Amniotic epithelial cell (primary cell): ENCODE measurements around the gene CFAP300.

Experiments used
- DNase-seq: peaks from one replicate; pipeline ENCODE4 v3.0.0-alpha.2; 2010; ENCODE audit warnings: low read depth

The CFAP300 gene

DNA sequence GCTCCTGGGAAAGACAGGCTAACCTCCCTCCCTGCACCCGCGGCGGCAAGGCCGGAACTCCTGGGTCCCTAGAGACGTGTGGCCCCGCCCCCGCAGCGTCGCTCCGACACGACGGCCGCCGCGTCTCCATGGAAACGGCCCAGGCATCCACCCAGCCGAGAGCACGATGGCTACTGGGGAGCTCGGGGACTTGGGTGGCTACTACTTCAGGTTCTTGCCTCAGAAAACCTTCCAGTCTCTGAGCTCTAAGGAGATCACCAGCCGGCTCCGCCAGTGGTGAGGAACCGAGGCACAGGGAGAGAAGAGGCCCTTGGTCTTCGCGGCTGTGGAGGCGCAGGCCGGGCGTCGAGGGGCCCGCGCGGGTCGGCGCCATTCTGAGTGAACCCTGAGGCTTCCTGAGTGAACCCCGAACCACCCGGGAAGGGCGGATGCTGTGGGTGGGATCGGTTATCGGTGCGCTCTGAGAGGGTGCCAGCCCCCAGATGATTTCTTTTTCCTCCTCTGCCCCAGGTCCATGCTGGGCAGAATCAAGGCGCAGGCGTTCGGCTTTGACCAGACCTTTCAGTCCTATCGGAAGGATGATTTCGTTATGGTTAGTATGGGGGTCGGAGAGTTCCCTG lies at the start of gene CFAP300:
TSS of gene CFAP300 (plus strand) at position 133 of the 620 bp plus-strand sequence. CDS start at position 167, 34 bp downstream.
- peak; percentile 50 for DNase-seq

DNA sequence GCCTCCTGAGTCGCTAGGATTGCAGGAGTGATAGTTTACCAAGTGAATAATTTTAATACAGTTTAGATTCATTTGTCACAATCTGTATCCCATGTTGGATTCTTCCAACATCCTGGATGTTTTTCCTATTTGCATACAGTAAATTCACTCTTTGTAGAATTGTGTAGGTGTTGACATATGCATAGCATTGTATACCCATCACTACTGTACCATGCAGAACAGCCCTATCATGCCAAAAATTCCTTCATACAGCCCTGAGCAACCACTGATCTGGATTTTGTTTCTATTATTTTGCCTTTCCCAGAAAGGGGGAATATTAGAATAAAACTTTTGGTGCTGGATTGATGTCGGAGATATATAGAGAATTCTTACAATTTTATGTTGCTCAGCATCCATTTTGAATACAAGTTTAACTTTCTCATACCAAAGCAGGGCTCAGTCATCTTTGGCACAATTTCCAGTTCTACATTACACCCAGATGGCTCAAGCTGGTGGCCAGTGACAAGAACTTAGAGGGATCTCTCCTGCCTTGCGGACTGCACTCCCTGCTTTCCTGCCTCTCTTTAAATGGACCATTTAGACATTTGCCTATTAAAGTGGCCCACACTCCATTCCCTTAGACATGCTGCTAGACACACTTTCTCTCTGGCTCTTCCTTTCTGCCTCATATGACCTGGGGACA lies 45.4 kb upstream of the CFAP300 start:
- no peak for DNase-seq

DNA sequence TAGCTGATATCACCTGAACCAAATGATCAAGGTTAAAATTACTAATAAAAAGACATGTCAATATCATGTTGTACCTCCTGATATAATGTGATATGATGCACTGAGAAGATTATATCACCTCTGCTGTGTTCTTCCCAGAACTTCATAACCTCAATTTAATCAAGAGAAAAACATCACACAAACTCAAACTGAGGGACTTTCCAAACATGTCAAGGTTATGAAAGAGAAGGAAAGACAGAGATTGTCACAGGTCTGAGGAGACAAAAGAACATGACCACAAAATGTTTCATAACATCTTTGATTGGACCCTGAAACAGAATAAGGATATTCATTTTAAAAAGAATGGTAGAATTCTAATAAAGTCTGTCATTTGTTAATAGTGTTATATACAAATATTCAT lies 43.0 kb upstream of the CFAP300 start:
- DNase-seq = no peak

DNA sequence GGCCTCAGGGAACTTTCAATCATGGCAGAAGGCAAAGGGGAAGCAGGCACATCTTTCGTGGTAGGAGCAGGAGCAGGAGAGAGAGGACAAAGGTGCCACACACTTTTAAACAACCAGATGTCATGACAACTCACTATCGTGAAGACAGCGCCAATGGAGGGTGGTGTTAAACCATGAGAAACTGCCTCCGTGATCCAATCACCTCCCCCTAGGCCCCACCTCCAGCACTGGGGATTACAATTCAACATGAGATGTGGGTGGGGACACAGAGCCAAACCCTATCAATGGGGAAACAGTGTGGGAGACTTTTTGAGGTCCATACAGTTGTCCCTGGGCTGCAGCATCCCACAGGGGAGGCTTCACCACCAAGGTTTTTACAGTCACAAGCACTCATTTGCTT lies 41.9 kb upstream of the CFAP300 start:
- no peak for DNase-seq

DNA sequence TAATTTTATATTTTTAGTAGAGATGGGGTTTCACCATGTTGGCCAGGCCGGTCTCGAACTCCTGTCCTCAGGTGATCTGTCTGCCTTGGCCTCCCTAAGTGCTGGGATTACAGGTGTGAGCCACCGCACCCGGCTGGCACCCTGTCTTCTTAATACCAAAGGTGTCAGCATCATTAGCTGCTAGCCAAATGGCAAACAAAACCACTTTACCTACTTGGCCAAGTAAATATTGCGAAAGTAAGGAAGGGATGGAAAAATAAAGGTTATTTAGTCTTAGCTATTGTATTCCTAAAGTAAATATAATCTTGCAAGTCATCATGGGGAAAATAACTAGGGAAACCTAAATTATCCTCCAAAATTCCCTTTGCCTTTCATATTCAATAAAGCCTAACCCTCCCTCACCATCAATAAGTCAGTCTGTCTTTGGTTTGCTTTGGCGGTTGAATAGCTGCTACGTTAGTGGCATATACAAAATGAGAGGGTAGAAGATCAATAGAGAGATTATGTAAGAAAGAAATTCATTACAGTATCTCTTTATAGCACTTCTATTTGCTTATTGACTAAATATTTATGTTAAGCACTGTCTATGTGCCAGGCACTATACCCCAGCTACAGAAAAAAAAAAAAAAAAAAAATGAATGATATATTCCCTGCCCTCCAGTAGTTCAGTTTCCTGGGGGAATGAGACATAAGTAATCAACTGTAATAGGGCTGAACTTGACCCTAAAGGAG lies 40.2 kb upstream of the CFAP300 start:
- DNase-seq = no peak

DNA sequence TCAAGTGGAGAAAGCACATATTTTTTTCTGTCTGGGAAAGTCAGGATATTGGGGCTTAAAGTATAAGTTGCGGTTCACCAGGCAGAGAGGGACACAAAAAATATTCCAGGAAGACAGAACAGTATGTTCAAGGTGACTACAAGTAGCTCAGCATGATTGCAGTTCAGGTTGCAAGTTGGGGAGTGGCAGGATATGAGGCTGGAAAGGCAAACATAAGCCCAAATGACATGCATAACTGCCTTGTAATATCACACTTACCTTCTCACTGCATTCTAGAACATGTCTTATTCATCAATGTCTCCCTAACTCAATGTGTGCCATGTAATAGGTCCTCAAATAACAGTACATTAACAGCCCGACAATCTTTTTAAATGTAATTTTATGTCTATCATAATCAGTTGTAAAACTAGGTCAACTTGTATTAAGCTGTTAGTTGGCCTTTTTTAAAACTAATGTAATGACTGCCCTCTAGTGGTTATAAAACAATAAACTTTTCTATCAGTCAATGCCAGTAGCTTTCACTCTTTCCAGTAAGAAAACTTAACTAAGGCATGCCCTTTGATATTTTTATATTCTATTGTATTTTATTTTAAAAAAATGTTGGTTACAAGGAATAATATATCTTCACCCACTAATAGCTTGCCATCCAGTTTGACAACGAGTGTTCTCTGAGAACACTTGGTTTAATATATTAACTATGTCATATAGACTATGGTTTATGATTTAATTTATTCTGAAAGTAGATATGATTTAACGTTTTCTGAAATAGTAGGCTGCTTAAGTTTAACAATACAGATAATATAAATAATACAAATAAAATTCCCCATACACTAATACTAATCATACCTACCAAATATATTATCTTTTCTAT lies 39.4 kb upstream of the CFAP300 start:
- peak; percentile 58 for DNase-seq

DNA sequence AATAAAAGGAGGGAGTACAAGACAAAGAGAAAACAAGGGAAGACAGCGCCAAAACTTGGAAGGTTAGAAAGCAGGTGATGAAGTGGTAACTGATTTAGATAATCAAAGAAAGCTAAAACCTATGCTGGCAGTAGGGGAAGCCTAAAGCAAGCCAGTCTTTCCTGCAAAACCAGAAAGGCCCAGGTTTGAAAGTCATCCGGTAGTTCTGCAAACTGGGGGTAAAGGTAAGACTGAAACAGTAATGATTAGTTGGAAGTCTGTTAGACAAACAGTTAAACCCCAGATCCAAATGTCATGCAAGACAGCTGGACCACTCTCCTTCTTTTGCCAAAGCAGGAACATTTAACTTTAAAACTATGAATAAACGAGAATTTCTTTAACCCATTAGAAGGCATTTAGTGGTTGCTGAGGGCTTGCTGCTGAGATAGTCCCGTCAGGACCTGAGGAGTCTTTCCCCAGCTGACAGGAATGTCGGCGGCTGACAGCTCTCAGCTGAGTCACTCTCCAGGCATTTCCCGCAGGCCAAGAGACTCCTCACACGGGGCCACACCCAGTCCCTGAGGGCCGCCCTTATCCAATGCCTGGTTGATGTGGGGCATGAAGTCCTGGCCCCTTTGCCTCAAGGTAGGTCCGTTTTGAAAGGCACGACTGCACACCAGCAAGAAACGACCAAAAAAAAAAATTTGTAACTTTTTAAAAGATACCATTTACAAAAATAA lies 36.3 kb upstream of the CFAP300 start:
- DNase-seq = peak; percentile 78

DNA sequence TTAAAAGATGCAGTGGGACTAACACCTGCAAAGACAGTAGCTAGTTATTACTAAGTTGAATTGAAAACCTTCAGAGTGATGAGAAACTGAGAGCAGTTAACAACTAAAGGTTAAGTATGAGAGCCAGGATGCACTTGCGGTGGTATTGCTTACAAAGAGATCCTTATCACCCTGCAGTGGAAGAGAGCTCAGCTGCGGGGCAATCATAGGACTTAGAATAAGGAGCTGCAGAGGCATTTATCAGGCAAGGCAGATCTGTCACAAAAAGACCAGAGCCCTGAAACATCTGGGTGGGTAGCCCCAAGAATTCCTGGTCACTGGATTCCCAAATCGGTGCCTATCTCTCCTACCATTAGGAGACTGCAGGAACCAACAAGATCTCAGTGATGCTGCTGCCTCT lies 34.3 kb upstream of the CFAP300 start:
- peak; percentile 14 for DNase-seq

DNA sequence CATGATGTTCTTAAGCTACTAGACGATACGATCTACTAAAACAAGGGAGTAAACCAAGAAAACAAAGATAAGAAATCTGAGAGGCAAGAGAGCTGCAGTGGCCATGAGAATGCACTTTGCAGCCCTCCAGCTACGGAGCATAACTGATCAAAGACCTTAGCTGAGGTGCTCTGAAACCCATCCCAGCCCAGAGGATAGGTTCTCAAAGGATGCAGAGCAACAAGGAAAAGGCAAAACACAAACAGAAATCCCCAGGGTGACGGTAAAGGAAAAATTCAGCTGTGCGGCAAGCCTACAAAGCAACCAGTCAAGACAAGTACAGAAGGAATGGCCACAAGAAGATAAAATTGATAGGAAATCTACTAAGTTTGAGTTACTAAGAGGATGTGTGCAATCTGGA lies 32.5 kb upstream of the CFAP300 start:
- no peak for DNase-seq

DNA sequence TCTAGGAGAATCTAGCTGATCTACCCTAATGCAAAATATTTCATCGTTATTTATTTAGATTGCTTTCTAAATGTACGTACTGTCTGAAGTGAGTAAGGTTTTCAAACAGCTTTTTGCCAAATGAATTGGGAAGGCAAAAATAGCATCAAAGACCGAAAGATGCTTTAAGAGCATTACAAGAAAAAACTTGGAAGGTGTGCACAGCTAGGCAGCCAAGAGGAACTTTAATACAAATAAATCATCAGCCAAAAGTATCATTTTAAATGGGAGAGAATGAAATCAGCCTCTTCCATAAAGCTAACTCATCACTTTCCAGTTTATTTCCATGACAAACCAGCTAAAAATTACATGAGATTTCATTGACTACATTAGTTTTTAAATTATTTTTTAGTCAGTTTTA lies 30.2 kb upstream of the CFAP300 start:
- no peak for DNase-seq

DNA sequence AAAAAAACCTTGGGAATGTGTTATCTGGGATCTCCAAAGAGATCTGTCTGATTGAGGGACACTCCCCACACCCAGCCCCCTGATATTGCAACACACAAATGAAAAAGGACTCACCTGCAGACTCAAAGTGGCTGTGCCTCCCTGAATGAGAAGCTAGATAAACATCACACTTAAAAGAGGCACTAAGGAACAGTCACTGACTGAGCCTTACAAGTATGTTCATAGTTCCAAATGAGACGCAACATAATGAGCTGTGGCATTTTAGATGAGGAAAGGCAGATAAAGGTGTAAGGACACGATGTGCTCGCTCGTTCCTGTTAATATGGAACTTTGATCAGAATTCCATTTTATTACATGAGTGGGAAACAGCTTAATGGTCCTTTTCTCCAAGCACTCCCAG lies 21.0 kb upstream of the CFAP300 start:
- DNase-seq = no peak

DNA sequence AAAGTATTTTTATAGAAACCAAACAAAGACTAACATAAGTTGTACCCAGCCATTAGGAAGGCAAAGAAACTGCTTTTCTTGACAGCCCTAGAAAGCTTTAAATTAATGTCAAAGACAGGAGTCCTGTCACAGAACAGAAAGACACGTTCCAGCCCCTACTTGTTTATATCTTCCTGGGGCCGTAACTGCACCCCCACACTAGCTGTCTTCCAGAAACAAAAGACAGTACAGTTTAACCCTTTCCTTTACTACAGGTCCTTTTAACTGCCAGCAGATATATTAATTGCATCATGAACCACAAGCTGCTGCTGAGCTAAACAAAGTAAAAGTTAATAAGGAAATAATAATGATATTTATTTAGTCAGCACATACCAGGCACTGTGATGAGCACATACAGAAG lies 20.3 kb upstream of the CFAP300 start:
- peak; percentile 55 for DNase-seq

DNA sequence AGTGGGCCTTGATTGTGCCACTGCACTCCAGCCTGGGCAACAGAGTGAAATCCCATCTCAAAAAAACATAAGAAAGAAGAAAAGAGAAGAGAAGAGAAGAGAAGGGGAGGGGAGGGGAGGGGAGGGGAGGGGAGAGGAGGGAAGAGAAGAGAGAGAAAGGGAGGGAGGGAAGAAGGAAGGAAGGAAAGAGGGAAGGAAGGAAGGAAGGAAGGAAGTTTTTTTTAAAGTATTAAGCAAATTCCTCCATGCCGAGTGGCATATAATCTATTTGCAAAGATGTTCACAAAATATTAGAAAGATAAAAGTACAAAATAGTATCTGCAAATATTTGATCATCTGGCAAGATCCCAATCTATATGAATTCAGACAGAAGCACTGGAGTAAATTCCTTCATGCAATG lies 10.5 kb upstream of the CFAP300 start:
- no peak for DNase-seq

DNA sequence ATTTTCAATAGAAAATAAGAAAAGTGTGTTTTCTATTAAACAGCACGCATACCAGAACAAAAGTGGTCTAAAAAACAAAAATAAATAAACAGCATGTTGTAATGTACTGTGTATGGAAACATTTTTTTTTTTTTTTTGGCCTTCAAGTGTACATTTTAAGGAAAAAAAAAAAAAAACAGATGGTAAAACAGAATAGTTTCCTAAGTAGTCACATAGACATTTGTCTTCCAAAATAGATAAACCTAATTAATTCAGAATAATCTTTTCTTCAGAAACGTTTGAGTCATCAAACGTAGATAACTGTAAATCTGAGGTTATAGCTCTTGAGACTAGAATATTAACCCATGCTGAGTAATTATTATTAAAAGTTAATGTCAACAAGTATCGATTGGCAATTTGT lies 396 bp upstream of the CFAP300 start:
- peak; percentile 52 for DNase-seq

DNA sequence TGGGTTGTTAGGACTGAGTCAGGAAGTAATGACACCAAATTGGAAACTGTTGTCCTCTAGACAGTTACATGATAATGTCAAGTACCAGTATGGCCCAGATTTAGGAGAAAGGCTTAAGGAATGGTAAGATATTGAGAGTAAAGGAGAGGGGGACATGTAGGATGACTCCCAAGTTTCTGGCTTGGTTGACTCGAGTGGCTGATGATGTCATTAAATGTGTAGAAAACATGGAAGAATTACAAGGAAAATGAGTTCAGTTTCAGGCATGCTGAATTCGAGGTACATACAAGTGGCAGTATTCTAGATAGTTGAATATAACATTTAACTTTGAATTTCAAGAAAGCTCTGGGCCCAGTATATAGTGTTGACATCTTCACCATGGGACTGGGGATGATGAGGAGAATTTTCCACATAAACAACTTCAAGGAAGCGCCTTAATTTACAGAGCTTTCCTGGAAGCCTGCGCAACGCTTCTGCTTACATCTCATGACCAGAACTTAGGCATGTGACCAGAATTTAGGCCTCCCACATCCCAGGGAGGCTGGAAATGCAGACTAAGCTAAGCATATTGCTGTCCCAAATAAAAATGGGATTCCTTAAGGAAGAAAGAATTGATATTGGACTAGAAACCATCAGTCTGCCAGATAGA lies 3.8 kb downstream of the CFAP300 start:
- DNase-seq = peak; percentile 20

DNA sequence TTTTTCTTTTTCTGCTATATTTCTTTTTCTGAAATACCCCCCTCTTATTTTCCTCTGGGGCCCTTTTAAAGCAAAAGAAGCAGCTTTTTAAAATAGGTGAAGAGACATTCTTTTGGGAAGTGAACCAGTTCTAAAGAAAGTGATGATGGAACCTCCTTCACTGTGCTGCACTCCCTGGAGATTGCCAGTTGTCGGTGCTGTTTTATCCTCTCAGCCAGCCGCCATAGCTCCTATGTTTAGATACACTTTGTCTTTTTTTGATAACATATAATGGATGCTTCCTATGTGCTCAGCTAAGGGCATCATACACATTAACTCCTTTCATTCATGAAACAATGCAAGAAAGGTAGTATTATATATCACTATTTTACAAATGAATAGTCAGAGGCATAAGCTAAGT lies 14.0 kb downstream of the CFAP300 start:
- peak; percentile 34 for DNase-seq

DNA sequence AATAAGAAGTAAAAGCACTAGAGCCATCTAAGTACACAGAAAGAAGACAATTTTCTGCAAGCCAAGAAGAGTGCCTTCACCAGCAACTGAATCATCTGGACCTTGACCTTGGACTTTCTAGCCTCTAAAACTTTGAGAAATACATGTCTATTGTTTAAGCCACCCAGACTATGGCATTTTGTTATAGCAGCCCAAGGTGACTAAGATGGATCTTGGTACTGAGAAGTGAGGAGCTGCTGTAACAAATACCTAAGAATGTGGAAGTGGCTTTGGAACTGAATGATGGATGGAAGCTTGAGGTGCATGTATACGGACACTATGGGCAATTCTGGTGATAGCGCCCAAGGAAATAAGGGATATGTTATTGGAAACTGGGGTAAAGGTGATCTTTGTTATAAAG lies 14.9 kb downstream of the CFAP300 start:
- no peak for DNase-seq

DNA sequence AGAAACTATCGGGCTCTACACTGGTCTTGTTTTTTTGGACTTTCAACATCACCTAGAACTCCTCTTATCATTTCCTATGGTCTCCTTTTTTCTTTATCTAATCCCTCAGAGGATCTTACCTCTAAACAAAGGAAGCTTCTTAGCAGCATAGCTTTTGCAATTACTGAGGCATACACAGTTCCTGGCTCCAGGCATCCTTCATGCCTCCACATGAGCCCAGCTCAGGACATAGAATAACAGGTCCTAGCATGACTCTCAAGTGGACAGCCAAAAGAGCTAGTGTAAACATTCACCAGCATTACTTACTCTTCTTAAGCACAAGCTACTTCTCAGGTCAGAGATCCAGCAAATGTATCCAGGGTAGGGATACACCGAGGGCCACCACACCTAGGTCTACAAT lies 17.1 kb downstream of the CFAP300 start:
- DNase-seq = no peak

DNA sequence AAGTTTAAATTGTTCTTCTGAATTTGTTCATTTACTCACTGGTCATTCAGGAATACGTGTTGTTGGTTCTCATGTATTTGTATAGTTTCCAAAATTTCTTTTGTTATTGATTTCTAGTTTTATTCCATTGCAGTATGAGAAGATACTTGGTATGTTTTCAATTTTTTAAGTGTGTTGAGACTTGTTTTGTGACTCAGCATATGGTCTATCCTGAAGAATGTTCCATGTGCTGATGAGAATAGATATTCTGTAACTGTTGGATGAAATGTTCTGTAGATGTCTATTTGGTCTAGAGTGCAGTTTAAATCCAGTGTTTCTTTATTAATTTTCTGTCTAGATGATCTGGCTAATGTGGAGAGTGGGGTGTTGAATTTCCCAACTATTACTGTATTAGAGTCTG lies 23.5 kb downstream of the CFAP300 start:
- DNase-seq = no peak

DNA sequence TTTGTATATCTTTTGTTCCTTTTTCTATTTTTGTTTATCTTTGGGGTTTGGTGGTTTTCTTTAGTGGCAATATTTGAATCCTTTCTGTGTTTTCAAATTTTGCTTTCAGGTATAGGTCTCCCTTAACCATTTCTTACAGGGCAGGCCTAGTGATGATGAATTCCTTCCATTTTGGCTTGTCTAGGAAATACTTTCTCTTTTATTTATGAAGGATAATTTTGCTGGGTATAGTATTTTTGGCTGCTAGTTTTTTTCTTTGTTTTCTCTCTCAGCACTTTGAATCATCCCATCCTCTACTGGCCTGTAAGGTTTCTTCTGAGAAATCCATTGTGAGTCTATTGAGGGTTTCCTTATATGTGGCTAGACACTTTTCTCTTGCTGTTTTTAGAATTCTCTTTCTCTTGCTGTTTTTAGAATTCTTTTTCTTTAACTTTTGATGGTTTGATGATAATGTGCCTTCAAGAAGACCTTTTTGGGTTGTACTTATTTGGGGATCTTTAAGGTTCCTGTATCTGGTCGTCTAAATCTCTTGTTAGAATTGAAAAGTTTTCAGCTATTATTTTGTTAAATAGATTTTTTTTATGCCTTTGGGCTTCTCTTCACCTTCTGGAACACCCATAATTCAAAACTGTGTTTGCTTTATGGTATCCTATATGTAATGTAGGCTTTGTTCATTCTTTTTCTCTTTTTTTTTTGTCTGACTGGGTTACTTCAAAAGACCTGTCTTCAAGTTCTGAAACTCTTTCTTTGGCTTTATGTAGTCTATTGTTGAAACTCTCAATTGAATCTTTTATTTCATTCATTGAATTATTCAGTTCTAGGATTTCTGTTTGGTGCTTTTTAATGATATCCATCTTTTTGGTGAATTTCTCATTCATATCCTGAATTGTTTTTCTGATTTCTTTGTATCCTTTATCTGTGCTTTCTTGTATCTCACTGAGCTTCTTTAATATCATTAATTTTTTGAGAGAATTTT lies 24.5 kb downstream of the CFAP300 start:
- no peak for DNase-seq
